Ectodermal cell (in vitro differentiated cells): ENCODE measurements around the gene ABL1. TPM values are rescaled to one million over a fixed set of nuclear protein-coding genes. Genes with fewer than 3 reads are reported as not detected.
"Not testable (repeated sequence)": the region's sequence is repeated elsewhere in the genome, so short reads cannot be mapped to it uniquely, and the experiment has no call there.

Experiments
- H3K27ac ChIP-seq: 2 replicates; pipeline ENCODE4 v1.7.0; 2013; ENCODE audit warnings: mild to moderate bottlenecking, low read depth, low read length; ENCODE audit not compliant: insufficient read depth, poor library complexity, severe bottlenecking
- H3K27me3 ChIP-seq: 2 replicates; pipeline ENCODE4 v1.7.0; 2013; ENCODE audit warnings: mild to moderate bottlenecking, low read length; ENCODE audit not compliant: insufficient read depth, control insufficient read depth, poor library complexity, severe bottlenecking
- H3K36me3 ChIP-seq: one replicate; pipeline ENCODE4 v1.7.0; 2013; ENCODE audit warnings: low read length; ENCODE audit not compliant: control insufficient read depth, insufficient read depth
- H3K4me1 ChIP-seq: one replicate; pipeline ENCODE4 v1.7.0; 2013; ENCODE audit warnings: low read length; ENCODE audit not compliant: control insufficient read depth, insufficient read depth
- H3K4me3 ChIP-seq: 2 replicates; pipeline ENCODE4 v1.7.0; 2013; ENCODE audit warnings: low read depth, low read length, control low read depth; ENCODE audit not compliant: insufficient read depth
- H3K9me3 ChIP-seq: 2 replicates; pipeline ENCODE4 v1.7.0; 2013; ENCODE audit warnings: mild to moderate bottlenecking, low read length, moderate library complexity; ENCODE audit not compliant: control insufficient read depth
- WGBS, 2 experiments: methylation state at CpG; one replicate each; pipeline ENCODE4 v1.1.7; 2013; ENCODE audit warnings: missing lambda C conversion rate in 2 of 2; 5-methylcytosine and 5-hydroxymethylcytosine counted together
- polyA plus RNA-seq, 4 experiments: library from polyadenylated mRNA; stranded (reverse); fragments of 50-300 nt; gene quantifications; one replicate each; pipeline ENCODE4 v1.2.3, GENCODE V29; 2013

The ABL1 gene
- 102 TPM for polyA plus RNA-seq (2013, experiment 1 of 4)
- polyA plus RNA-seq (2013, experiment 2 of 4), result 111 TPM
- 67.2 TPM for polyA plus RNA-seq (2013, experiment 3 of 4)
- 73.6 TPM for polyA plus RNA-seq (2013, experiment 4 of 4)

- H3K9me3 ChIP-seq, result no peaks in the 10 kb centered on the region
- H3K4me1 ChIP-seq, result peaks cover 20% of the 10 kb centered on the region
Observed at GRCh38 chr9:130834371-130835336, at the start of gene ABL1. ABL1 (plus strand) TSS chr9:130835254; CDS start chr9:130835447, 193 bp downstream.

GRCh38 chr9:130785940-130786508 is 49.0 kb upstream of the ABL1 start:
- peaks cover 4% of the 10 kb centered on the region for H3K36me3 ChIP-seq
- H3K27ac ChIP-seq, result no peak overlapping the region
- no peaks in the 10 kb centered on the region for H3K9me3 ChIP-seq
- H3K27me3 ChIP-seq, result no peaks in the 10 kb centered on the region
- 94 to 95% methylated on average over 5 to 6 of the region's 6 CpGs for WGBS, 2 experiments
- peaks cover 8% of the 10 kb centered on the region for H3K4me1 ChIP-seq
- H3K4me3 ChIP-seq, result no peak overlapping the region

More at GRCh38 chr9:130834371-130835336, at the start of gene ABL1:
- H3K27ac ChIP-seq, result peak within 1 kb of the TSS; percentile 89
- H3K4me3 ChIP-seq, result peak within 1 kb of the TSS; percentile 58
- H3K36me3 ChIP-seq, result no peaks in the 10 kb centered on the region
- 5 to 6% methylated on average over 78 of the region's 78 CpGs for WGBS, 2 experiments
- no peaks in the 10 kb centered on the region for H3K27me3 ChIP-seq

- no peaks in the 10 kb centered on the region for H3K27me3 ChIP-seq
- no peak overlapping the region for H3K4me3 ChIP-seq
- 86 to 95% methylated on average over 4 of the region's 4 CpGs for WGBS, 2 experiments
- H3K4me1 ChIP-seq, result peaks cover 8% of the 10 kb centered on the region
- H3K36me3 ChIP-seq, result peaks cover 4% of the 10 kb centered on the region
- no peak overlapping the region for H3K27ac ChIP-seq
- no peaks in the 10 kb centered on the region for H3K9me3 ChIP-seq
Observed at GRCh38 chr9:130786526-130786925, 48.5 kb upstream of the ABL1 start.

- Histone ChIP-seq H3K27ac (no peak overlapping the region), H3K9me3 (no peaks in the 10 kb centered on the region), H3K36me3 (peaks cover 4% of the 10 kb centered on the region), H3K27me3 (no peaks in the 10 kb centered on the region), H3K4me1 (peaks cover 11% of the 10 kb centered on the region), H3K4me3 (no peak overlapping the region)
- WGBS, 2 experiments, result 95 to 96% methylated on average over 6 of the region's 7 CpGs
Observed at GRCh38 chr9:130789747-130790672, 45.0 kb upstream of the ABL1 start.

- Histone ChIP-seq H3K4me1 (peaks cover 13% of the 10 kb centered on the region), H3K36me3 (peaks cover 4% of the 10 kb centered on the region), H3K9me3 (no peaks in the 10 kb centered on the region), H3K27ac (no peak overlapping the region), H3K27me3 (no peaks in the 10 kb centered on the region), H3K4me3 (no peak overlapping the region)
- 86 to 92% methylated on average over 7 of the region's 7 CpGs for WGBS, 2 experiments
Observed at GRCh38 chr9:130791303-130791894, 43.7 kb upstream of the ABL1 start.

GRCh38 chr9:130793589-130793988 is 41.5 kb upstream of the ABL1 start:
- H3K27me3 ChIP-seq, result no peaks in the 10 kb centered on the region
- H3K4me1 ChIP-seq, result peaks cover 6% of the 10 kb centered on the region
- H3K9me3 ChIP-seq, result no peaks in the 10 kb centered on the region
- no peak overlapping the region for H3K4me3 ChIP-seq
- H3K36me3 ChIP-seq, result peaks cover 4% of the 10 kb centered on the region
- no peak overlapping the region for H3K27ac ChIP-seq
- 97% methylated on average over 7 of the region's 7 CpGs for WGBS, 2 experiments

- WGBS, 2 experiments, result 97 to 100% methylated on average over 1 to 2 of the region's 2 CpGs
- not testable (repeated sequence) for H3K27me3 ChIP-seq, H3K4me3 ChIP-seq
Observed at GRCh38 chr9:130794021-130794420, 41.0 kb upstream of the ABL1 start.

GRCh38 chr9:130794423-130794822 is 40.6 kb upstream of the ABL1 start:
- 94 to 98% methylated on average over 2 to 3 of the region's 3 CpGs for WGBS, 2 experiments
- not testable (repeated sequence) for H3K9me3 ChIP-seq, H3K27me3 ChIP-seq, H3K4me1 ChIP-seq, H3K27ac ChIP-seq, H3K4me3 ChIP-seq, H3K36me3 ChIP-seq

More at GRCh38 chr9:130794021-130794420, 41.0 kb upstream of the ABL1 start:
- not testable (repeated sequence) for H3K9me3 ChIP-seq, H3K27ac ChIP-seq, H3K4me1 ChIP-seq, H3K36me3 ChIP-seq

GRCh38 chr9:130794923-130795495 is 40.0 kb upstream of the ABL1 start:
- H3K27ac ChIP-seq, result no peak overlapping the region
- H3K36me3 ChIP-seq, result no peaks in the 10 kb centered on the region
- no peaks in the 10 kb centered on the region for H3K9me3 ChIP-seq
- no peak overlapping the region for H3K4me3 ChIP-seq
- peaks cover 6% of the 10 kb centered on the region for H3K4me1 ChIP-seq
- no peaks in the 10 kb centered on the region for H3K27me3 ChIP-seq
- 90 to 94% methylated on average over 6 of the region's 6 CpGs for WGBS, 2 experiments
